ENCODE measurements around the gene NFIB. TPM values are rescaled to one million over a fixed set of nuclear protein-coding genes. Genes with fewer than 3 reads are reported as not detected.

NFIB gene
- polyA plus RNA-seq, 2 of the 4 experiments (the other 2 are of a cell fraction) = 10.7 to 21.7 TPM

DNA sequence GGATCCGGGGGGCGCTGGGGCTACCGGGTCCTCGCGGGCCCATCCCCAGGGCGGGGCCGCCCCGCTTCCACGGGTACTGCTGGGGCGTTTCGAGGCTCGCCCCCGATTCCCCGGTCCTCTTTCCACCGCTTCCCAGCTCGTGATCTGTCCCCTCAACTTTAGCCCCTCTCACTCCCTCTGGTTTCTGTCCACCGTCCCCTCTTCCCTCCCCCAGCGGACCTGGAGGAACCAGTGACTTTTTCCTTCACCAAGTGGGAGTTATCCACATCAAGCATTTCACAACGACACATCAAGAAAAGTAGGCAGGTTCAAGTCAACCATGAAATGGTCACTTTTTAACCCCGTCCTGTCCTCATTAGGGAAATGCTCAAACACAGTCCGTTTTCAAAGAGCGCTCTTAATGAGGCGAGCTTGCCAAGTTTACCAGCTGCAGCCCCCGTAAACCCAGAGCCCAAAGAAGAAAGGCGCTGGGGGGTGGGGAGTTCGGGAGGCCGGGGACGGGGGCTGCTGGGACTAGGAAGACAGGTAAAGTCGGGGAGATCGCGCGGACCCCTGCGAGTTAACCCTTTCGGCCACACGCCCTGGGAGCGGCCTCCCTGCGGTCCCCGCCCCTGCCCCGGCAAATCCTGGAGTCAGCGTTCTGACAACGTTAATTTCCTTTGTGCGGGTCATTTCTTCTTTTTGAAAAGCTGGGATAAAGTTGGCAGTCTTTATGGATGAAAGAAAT lies 2.1 kb upstream of the NFIB start:
- TF ChIP-seq CEBPB (IDR thresholded peaks at IDR 0.05) (peak in 1 of 2 experiments; percentile 74; a peak in 1 of 4 replicates), JUN (IDR thresholded peaks at IDR 0.05) (peak in 1 of 2 experiments; percentile 12; a peak in 1 of 5 replicates), ZSCAN20 (CRISPR knock-in tag; IDR thresholded peaks at IDR 0.05) (no peak)
- TF ChIP-seq, protein P1, sequence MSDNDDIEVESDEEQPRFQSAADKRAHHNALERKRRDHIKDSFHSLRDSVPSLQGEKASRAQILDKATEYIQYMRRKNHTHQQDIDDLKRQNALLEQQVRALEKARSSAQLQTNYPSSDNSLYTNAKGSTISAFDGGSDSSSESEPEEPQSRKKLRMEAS (IDR thresholded peaks at IDR 0.05) = peak; percentile 27; the same call in 1 of the 2 replicates
- TF ChIP-seq, protein P2, sequence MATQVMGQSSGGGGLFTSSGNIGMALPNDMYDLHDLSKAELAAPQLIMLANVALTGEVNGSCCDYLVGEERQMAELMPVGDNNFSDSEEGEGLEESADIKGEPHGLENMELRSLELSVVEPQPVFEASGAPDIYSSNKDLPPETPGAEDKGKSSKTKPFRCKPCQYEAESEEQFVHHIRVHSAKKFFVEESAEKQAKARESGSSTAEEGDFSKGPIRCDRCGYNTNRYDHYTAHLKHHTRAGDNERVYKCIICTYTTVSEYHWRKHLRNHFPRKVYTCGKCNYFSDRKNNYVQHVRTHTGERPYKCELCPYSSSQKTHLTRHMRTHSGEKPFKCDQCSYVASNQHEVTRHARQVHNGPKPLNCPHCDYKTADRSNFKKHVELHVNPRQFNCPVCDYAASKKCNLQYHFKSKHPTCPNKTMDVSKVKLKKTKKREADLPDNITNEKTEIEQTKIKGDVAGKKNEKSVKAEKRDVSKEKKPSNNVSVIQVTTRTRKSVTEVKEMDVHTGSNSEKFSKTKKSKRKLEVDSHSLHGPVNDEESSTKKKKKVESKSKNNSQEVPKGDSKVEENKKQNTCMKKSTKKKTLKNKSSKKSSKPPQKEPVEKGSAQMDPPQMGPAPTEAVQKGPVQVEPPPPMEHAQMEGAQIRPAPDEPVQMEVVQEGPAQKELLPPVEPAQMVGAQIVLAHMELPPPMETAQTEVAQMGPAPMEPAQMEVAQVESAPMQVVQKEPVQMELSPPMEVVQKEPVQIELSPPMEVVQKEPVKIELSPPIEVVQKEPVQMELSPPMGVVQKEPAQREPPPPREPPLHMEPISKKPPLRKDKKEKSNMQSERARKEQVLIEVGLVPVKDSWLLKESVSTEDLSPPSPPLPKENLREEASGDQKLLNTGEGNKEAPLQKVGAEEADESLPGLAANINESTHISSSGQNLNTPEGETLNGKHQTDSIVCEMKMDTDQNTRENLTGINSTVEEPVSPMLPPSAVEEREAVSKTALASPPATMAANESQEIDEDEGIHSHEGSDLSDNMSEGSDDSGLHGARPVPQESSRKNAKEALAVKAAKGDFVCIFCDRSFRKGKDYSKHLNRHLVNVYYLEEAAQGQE (IDR thresholded peaks at IDR 0.05) = no peak
- ATAC-seq (peak; percentile 7 to 42; a peak in 5 of 6 replicates), FAIRE-seq (peak; percentile 78), DNase-seq (ENCODE audit: low read depth in 1 of 2, low spot score in 1 of 2) (peak; percentile 48 to 76)
- H3K4me3 ChIP-seq = peak overlapping the region; percentile 68
- peak overlapping the region; percentile 94 to 99 for H3K27ac ChIP-seq
- ChIA-PET CTCF (interaction anchor here (0.6 to 1.4 kb wide), 4 partner anchors 37 to 202 kb away, joined by 3 to 6 read pairs (median 3); no protein-coding TSS in a partner anchor), POLR2A (interaction anchor here (0.6 to 1.4 kb wide), 5 partner anchors 10 to 195 kb away, joined by 3 to 5 read pairs (median 3); no protein-coding TSS in a partner anchor)
- peak overlapping the region; percentile 95 for H3K4me2 ChIP-seq
- no peaks in the 10 kb centered on the region for H3K9me3 ChIP-seq
- 1% methylated on average over 40 of the region's 42 CpGs for WGBS (ENCODE audit: missing lambda C conversion rate)
- peaks cover 39% of the 10 kb centered on the region for H3K4me1 ChIP-seq

DNA sequence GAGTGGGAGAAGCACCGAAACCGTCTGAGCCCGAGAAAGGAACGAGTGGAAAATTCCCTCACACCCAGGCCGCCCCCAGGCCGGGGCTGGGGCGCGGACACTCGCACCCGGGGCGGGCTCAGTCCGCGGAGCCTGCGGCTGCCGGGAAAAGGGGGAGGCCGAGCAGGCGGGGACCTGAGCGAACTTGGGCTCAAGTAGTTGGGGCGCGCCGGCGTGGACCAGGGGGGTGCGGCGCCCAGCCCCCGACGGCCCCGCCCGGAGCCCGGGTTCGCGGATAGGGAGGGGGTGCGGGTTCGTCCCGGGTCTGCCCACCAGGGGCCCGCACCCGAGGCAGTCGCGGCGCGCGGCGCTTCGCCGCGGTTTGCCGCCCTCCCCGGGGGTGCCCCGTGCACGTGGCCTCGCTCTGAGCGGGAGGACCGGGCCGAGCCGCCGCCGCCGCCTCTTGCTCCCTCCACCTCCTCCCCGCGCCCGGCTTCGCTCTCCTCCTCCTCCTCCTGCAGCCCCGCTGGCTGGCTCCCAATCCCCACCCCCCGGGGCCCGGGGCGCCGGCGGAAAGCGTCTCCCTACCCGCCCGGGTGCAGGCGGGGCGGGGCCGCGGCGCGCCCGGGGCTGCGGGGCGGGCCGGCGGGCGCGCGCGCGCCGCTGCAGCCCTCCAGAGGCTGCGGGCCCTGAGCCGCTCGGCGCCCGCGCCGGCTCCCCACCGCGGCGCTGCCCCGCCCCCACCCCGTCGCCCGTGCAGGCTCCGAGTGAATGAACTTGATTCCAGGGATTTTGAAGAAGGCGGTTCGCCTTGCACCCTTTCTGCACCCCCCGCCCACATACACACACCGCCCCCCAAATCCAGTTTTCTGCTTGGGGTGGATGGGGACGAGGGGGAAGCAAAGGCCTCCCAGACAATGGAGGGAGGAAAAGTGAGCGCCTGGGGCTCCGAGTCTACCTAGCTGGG lies 1.3 kb upstream of the NFIB start:
- 3% methylated on average over 7 of the region's 109 CpGs for WGBS (ENCODE audit: missing lambda C conversion rate)
- FAIRE-seq (no peak), DNase-seq (ENCODE audit: low read depth in 1 of 2, low spot score in 1 of 2) (peak; percentile 70 to 89), ATAC-seq (peak; percentile 60 to 66)
- Histone ChIP-seq H3K9me3 (no peaks in the 10 kb centered on the region), H3K4me3 (peak overlapping the region; percentile 68), H3K27ac (peak overlapping the region; percentile 94 to 99), H3K4me1 (peaks cover 47% of the 10 kb centered on the region), H3K4me2 (peak overlapping the region; percentile 95)
- POLR2A ChIA-PET = interaction anchor here (0.6 to 1.2 kb wide), 13 partner anchors 9 to 194 kb away, joined by 3 to 15 read pairs (median 4); no protein-coding TSS in a partner anchor
- CTCF ChIA-PET = interaction anchor here (1.1 to 1.4 kb wide), 3 partner anchors 38 to 114 kb away, joined by 3 to 6 read pairs (median 3); no protein-coding TSS in a partner anchor
- TF ChIP-seq JUN (IDR thresholded peaks at IDR 0.05) (peak; percentile 68 to 74; a peak in 1 of 5 replicates), CEBPB (IDR thresholded peaks at IDR 0.05) (no peak), MYC (IDR thresholded peaks at IDR 0.05; ENCODE audit: borderline replicate concordance, low read length) (peak; percentile 81; the same call in 1 of the 2 replicates), PHF8 (IDR thresholded peaks at IDR 0.05; ENCODE audit: borderline replicate concordance, low read depth) (peak; percentile 50; the same call in 1 of the 2 replicates), HOXA7 (CRISPR knock-in tag; IDR thresholded peaks at IDR 0.05) (peak; percentile 39; the same call in 1 of the 2 replicates), RCOR1 (IDR thresholded peaks at IDR 0.05; ENCODE audit: low read depth, low read length) (no peak), RNF2 (IDR thresholded peaks at IDR 0.05; ENCODE audit: borderline replicate concordance, low read depth) (no peak), TFCP2L1 (CRISPR knock-in tag; IDR thresholded peaks at IDR 0.05) (no peak), POLR2A (IDR thresholded peaks at IDR 0.05; ENCODE audit: low read length) (peak; percentile 19), SREBF2 (IDR thresholded peaks at IDR 0.05) (no peak), RAD21 (conservative IDR thresholded peaks at IDR 0.05 in 1 of 2, IDR thresholded peaks at IDR 0.05 in 1 of 2) (no peak), TP53 (CRISPR knock-in tag; IDR thresholded peaks at IDR 0.05) (peak; percentile 90; the same call in 1 of the 2 replicates), MAZ (IDR thresholded peaks at IDR 0.05; ENCODE audit: borderline replicate concordance, low read depth, low read length) (no peak), NPAS2 (CRISPR knock-in tag; IDR thresholded peaks at IDR 0.05; ENCODE audit: borderline replicate concordance) (peak; percentile 66), HDAC2 (IDR thresholded peaks at IDR 0.05) (no peak), HOXB13 (CRISPR knock-in tag; IDR thresholded peaks at IDR 0.05; ENCODE audit: low read depth) (0 out of 2 replicates have a peak, but pooled peaks have one; percentile 68), FOXS1 (CRISPR knock-in tag; IDR thresholded peaks at IDR 0.05) (no peak), RARB (CRISPR knock-in tag; IDR thresholded peaks at IDR 0.05) (0 out of 2 replicates have a peak, but pooled peaks have one; percentile 45), HOXB5 (CRISPR knock-in tag; IDR thresholded peaks at IDR 0.05) (0 out of 2 replicates have a peak, but pooled peaks have one; percentile 78)
- TF ChIP-seq, protein P3, sequence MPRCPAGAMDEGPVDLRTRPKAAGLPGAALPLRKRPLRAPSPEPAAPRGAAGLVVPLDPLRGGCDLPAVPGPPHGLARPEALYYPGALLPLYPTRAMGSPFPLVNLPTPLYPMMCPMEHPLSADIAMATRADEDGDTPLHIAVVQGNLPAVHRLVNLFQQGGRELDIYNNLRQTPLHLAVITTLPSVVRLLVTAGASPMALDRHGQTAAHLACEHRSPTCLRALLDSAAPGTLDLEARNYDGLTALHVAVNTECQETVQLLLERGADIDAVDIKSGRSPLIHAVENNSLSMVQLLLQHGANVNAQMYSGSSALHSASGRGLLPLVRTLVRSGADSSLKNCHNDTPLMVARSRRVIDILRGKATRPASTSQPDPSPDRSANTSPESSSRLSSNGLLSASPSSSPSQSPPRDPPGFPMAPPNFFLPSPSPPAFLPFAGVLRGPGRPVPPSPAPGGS (IDR thresholded peaks at IDR 0.05) = 0 out of 3 replicates have a peak, but pooled peaks have one; percentile 7
- TF ChIP-seq, protein P1 (IDR thresholded peaks at IDR 0.05) = peak; percentile 67
- TF ChIP-seq, protein P4, sequence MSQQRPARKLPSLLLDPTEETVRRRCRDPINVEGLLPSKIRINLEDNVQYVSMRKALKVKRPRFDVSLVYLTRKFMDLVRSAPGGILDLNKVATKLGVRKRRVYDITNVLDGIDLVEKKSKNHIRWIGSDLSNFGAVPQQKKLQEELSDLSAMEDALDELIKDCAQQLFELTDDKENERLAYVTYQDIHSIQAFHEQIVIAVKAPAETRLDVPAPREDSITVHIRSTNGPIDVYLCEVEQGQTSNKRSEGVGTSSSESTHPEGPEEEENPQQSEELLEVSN (IDR thresholded peaks at IDR 0.05; ENCODE audit: borderline replicate concordance, low read depth) = peak; percentile 74
- TF ChIP-seq, protein P5, sequence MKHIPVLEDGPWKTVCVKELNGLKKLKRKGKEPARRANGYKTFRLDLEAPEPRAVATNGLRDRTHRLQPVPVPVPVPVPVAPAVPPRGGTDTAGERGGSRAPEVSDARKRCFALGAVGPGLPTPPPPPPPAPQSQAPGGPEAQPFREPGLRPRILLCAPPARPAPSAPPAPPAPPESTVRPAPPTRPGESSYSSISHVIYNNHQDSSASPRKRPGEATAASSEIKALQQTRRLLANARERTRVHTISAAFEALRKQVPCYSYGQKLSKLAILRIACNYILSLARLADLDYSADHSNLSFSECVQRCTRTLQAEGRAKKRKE (CRISPR knock-in tag; IDR thresholded peaks at IDR 0.05; ENCODE audit: low read depth) = peak; percentile 21; the same call in 1 of the 2 replicates

All from A549 (cell line).